Measurements from ENCODE around the gene SH3BGRL. TPM values are rescaled to one million over a fixed set of nuclear protein-coding genes. Genes with fewer than 3 reads are reported as not detected.

The SH3BGRL gene
- total RNA-seq, result 52.8 and 53.0 TPM in 2 replicates

GRCh38 chrX:81201671-81202455 is at the start of gene SH3BGRL, which contains the start of gene HMGN5:
SH3BGRL (plus strand) TSS chrX:81202102; CDS start chrX:81202201, 99 bp downstream.
HMGN5 (minus strand) TSS chrX:81201913; CDS start chrX:81121549, 80,364 bp downstream.
- peaks cover 19% of the 10 kb centered on the region for H3K36me3 Mint-ChIP-seq (ENCODE audit: low read depth)
- peak; percentile 62 for DNase-seq (ENCODE audit: low spot score)
- H3K27me3 Mint-ChIP-seq (ENCODE audit: low read depth), result no peaks in the 10 kb centered on the region
- no peaks in the 10 kb centered on the region for H3K9me3 Mint-ChIP-seq
- H3K27ac Mint-ChIP-seq, result peak within 1 kb of the TSS; percentile 99
- intact Hi-C loops (cut with micrococcal nuclease), result loop anchor here (1.0 to 2.0 kb wide), 2 partner anchors 81 to 393 kb away; partner anchors contain the start of gene BRWD3
- peak within 1 kb of the TSS; percentile 100 for H3K4me3 Mint-ChIP-seq (ENCODE audit: low read depth)
- peaks cover 38% of the 10 kb centered on the region for H3K4me1 Mint-ChIP-seq (ENCODE audit: low read depth)

GRCh38 chrX:81168391-81168790 is 33.5 kb upstream of the SH3BGRL start:
- no peak overlapping the region for H3K27ac Mint-ChIP-seq
- DNase-seq (ENCODE audit: low spot score), result no peak

GRCh38 chrX:81174286-81174685 is 27.6 kb upstream of the SH3BGRL start:
- H3K36me3 Mint-ChIP-seq (ENCODE audit: low read depth), result no peaks in the 10 kb centered on the region

More at GRCh38 chrX:81168391-81168790, 33.5 kb upstream of the SH3BGRL start:
- Mint-ChIP-seq H3K4me3 (ENCODE audit: low read depth) (no peak overlapping the region), H3K4me1 (ENCODE audit: low read depth) (no peaks in the 10 kb centered on the region), H3K27me3 (ENCODE audit: low read depth) (no peaks in the 10 kb centered on the region), H3K36me3 (ENCODE audit: low read depth) (no peaks in the 10 kb centered on the region), H3K9me3 (no peaks in the 10 kb centered on the region)
- intact Hi-C loops (cut with micrococcal nuclease), result no loop called here

DNA sequence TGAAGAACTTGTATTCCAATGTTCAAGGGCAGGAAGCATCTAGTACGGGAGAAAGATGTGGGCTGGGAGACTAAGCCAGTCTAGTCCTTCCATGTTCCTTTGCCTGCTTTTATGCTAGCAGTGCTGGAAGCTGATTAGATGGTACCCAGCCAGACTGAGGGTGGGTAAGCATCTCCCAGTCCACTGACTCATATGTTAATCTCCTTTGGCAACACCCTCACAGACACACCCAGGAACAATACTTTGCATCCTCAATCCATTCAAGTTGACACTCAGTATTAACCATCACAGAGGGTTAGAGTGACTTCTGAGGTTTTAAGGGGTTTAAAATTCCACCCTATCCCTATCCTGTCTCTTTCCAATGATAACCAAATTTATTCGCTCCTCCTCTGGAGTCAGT is 6.6 kb upstream of the SH3BGRL start:
- Mint-ChIP-seq H3K36me3 (ENCODE audit: low read depth) (no peaks in the 10 kb centered on the region), H3K4me3 (ENCODE audit: low read depth) (no peak overlapping the region), H3K9me3 (no peaks in the 10 kb centered on the region), H3K4me1 (ENCODE audit: low read depth) (peaks cover 13% of the 10 kb centered on the region), H3K27me3 (ENCODE audit: low read depth) (no peaks in the 10 kb centered on the region), H3K27ac (no peak overlapping the region)
- intact Hi-C loops (cut with micrococcal nuclease), result loop anchor here (2.0 kb wide), 1 partner anchor 318 kb away; no protein-coding TSS in a partner anchor
- DNase-seq (ENCODE audit: low spot score), result no peak

More at GRCh38 chrX:81174286-81174685, 27.6 kb upstream of the SH3BGRL start:
- H3K27me3 Mint-ChIP-seq (ENCODE audit: low read depth), result no peaks in the 10 kb centered on the region
- no peaks in the 10 kb centered on the region for H3K9me3 Mint-ChIP-seq
- intact Hi-C loops (cut with micrococcal nuclease), result loop anchor here (1.0 kb wide), 1 partner anchor 203 kb away; no protein-coding TSS in a partner anchor
- no peaks in the 10 kb centered on the region for H3K4me1 Mint-ChIP-seq (ENCODE audit: low read depth)
- H3K4me3 Mint-ChIP-seq (ENCODE audit: low read depth), result no peak overlapping the region
- DNase-seq (ENCODE audit: low spot score), result no peak
- no peak overlapping the region for H3K27ac Mint-ChIP-seq

DNA sequence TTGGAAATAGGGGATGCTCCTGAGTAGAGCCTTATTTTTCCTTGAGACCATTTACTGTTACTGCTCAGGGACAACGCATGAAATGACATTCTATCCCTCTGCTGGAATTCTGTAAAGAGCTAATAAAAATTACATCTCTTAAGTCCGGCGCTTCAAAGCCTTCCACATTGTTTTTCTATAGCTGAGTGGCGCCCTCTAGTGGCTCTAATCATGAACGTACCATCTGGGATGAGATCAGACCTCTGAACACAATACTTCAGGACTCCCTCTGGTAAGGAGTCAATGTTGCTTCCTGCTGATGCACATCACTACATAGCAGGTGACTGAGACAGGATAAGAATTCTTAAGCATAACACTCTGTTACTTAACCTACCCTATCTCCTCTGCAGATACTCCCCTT is 6.2 kb upstream of the SH3BGRL start:
- intact Hi-C loops (cut with micrococcal nuclease), result loop anchor here (2.0 kb wide), 1 partner anchor 319 kb away; no protein-coding TSS in a partner anchor
- H3K4me3 Mint-ChIP-seq (ENCODE audit: low read depth), result no peak overlapping the region
- peaks cover 13% of the 10 kb centered on the region for H3K4me1 Mint-ChIP-seq (ENCODE audit: low read depth)
- peak; percentile 19 for DNase-seq (ENCODE audit: low spot score)
- H3K27ac Mint-ChIP-seq, result no peak overlapping the region
- no peaks in the 10 kb centered on the region for H3K36me3 Mint-ChIP-seq (ENCODE audit: low read depth)
- no peaks in the 10 kb centered on the region for H3K9me3 Mint-ChIP-seq
- H3K27me3 Mint-ChIP-seq (ENCODE audit: low read depth), result no peaks in the 10 kb centered on the region

GRCh38 chrX:81201071-81201470 is 831 bp upstream of the SH3BGRL start:
- H3K4me1 Mint-ChIP-seq (ENCODE audit: low read depth), result peaks cover 34% of the 10 kb centered on the region
- H3K4me3 Mint-ChIP-seq (ENCODE audit: low read depth), result peak overlapping the region; percentile 100
- no peaks in the 10 kb centered on the region for H3K9me3 Mint-ChIP-seq
- intact Hi-C loops (cut with micrococcal nuclease), result loop anchor here (1.0 kb wide), 1 partner anchor 80 kb away; no protein-coding TSS in a partner anchor
- H3K27ac Mint-ChIP-seq, result peak overlapping the region; percentile 99
- H3K36me3 Mint-ChIP-seq (ENCODE audit: low read depth), result peaks cover 11% of the 10 kb centered on the region
- no peak for DNase-seq (ENCODE audit: low spot score)
- no peaks in the 10 kb centered on the region for H3K27me3 Mint-ChIP-seq (ENCODE audit: low read depth)

- DNase-seq (ENCODE audit: low spot score), result no peak
- Mint-ChIP-seq H3K27me3 (ENCODE audit: low read depth) (no peaks in the 10 kb centered on the region), H3K4me3 (ENCODE audit: low read depth) (peak overlapping the region; percentile 100), H3K4me1 (ENCODE audit: low read depth) (peaks cover 38% of the 10 kb centered on the region), H3K36me3 (ENCODE audit: low read depth) (peaks cover 20% of the 10 kb centered on the region), H3K27ac (peak overlapping the region; percentile 99), H3K9me3 (no peaks in the 10 kb centered on the region)
- intact Hi-C loops (cut with micrococcal nuclease), result loop anchor here (2.0 kb wide), 1 partner anchor 394 kb away; the partner anchor contains the start of gene BRWD3
Measured at GRCh38 chrX:81202456-81202819, 536 bp downstream of the SH3BGRL start.

DNA sequence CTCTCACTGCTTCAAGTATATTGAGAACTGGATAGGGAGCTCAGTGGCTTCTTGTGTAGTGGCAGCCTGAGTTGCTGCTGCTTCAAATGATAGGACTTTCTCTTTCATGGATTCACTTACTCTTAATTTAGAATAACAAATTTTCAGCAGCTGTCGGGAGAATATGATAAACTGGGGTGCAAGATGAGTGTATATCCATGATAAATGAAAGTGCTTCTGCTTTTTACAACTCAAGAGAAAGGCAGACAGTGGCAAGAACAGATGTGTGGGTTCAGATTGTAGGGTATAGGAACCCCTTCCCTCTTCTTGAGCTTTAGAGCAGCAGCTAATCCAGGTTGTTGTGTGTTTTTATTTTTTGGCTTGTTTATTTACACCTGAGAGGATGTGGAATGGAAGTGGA is 1.0 kb downstream of the SH3BGRL start:
- no peak for DNase-seq (ENCODE audit: low spot score)
- no peaks in the 10 kb centered on the region for H3K9me3 Mint-ChIP-seq
- peak overlapping the region; percentile 99 for H3K27ac Mint-ChIP-seq
- no peaks in the 10 kb centered on the region for H3K27me3 Mint-ChIP-seq (ENCODE audit: low read depth)
- peaks cover 23% of the 10 kb centered on the region for H3K36me3 Mint-ChIP-seq (ENCODE audit: low read depth)
- H3K4me3 Mint-ChIP-seq (ENCODE audit: low read depth), result peak overlapping the region; percentile 100
- intact Hi-C loops (cut with micrococcal nuclease), result loop anchor here (2.0 kb wide), 1 partner anchor 394 kb away; the partner anchor contains the start of gene BRWD3
- H3K4me1 Mint-ChIP-seq (ENCODE audit: low read depth), result peaks cover 38% of the 10 kb centered on the region

- Mint-ChIP-seq H3K4me1 (ENCODE audit: low read depth) (peaks cover 41% of the 10 kb centered on the region), H3K27ac (no peak overlapping the region), H3K9me3 (no peaks in the 10 kb centered on the region), H3K4me3 (ENCODE audit: low read depth) (no peak overlapping the region), H3K36me3 (ENCODE audit: low read depth) (peaks cover 34% of the 10 kb centered on the region), H3K27me3 (ENCODE audit: low read depth) (no peaks in the 10 kb centered on the region)
- intact Hi-C loops (cut with micrococcal nuclease), result no loop called here
- no peak for DNase-seq (ENCODE audit: low spot score)
Measured at GRCh38 chrX:81205551-81205950, 3.6 kb downstream of the SH3BGRL start.

GRCh38 chrX:81206476-81206875 is 4.6 kb downstream of the SH3BGRL start:
- Mint-ChIP-seq H3K9me3 (no peaks in the 10 kb centered on the region), H3K4me3 (ENCODE audit: low read depth) (no peak overlapping the region), H3K4me1 (ENCODE audit: low read depth) (peaks cover 34% of the 10 kb centered on the region), H3K27me3 (ENCODE audit: low read depth) (no peaks in the 10 kb centered on the region), H3K27ac (no peak overlapping the region), H3K36me3 (ENCODE audit: low read depth) (peaks cover 40% of the 10 kb centered on the region)
- DNase-seq (ENCODE audit: low spot score), result no peak
- intact Hi-C loops (cut with micrococcal nuclease), result no loop called here

DNA sequence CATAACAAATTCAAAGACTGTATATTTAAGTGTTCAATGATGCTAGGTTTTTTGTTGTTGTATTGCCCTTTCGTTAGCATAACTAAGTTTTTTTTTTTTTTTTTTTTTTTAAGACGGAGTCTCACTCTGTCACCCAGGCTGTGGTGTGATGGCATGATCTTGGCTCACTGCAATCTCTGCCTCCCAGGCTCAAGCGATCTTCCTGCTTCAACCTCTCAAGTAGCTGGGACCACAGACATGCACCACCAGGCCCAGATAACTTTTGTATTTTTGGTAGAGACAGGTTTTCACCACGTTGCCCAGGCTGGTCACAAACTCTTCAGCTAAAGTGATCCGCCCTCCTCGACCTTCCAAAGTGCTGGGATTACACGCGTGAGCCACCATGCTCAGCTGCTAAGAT is 7.0 kb downstream of the SH3BGRL start:
- Mint-ChIP-seq H3K36me3 (ENCODE audit: low read depth) (peaks cover 48% of the 10 kb centered on the region), H3K27ac (no peak overlapping the region), H3K27me3 (ENCODE audit: low read depth) (no peaks in the 10 kb centered on the region), H3K9me3 (no peaks in the 10 kb centered on the region), H3K4me3 (ENCODE audit: low read depth) (no peak overlapping the region), H3K4me1 (ENCODE audit: low read depth) (peaks cover 20% of the 10 kb centered on the region)
- intact Hi-C loops (cut with micrococcal nuclease), result no loop called here
- DNase-seq (ENCODE audit: low spot score), result no peak

DNA sequence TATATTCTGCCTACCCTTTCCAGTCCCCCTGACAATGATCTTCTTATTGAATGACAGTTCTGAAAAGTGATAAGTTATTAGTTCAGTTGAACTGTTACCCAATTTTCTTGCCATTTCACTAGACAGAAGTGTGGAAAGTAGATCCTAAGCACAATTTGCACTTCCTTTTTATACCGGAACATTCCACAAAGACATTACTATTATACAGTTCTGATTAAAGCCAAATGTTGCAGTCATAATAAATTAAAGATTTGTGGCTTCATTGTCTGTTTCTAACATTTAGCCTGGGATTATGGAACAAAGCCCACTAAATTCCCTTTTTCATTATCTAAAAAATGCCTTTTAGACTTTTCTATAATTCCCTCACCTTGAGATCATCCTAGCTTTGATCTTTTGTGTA is 13.8 kb downstream of the SH3BGRL start:
- Mint-ChIP-seq H3K9me3 (no peaks in the 10 kb centered on the region), H3K4me3 (ENCODE audit: low read depth) (no peak overlapping the region), H3K4me1 (ENCODE audit: low read depth) (peaks cover 8% of the 10 kb centered on the region), H3K27me3 (ENCODE audit: low read depth) (no peaks in the 10 kb centered on the region), H3K27ac (no peak overlapping the region), H3K36me3 (ENCODE audit: low read depth) (peaks cover 24% of the 10 kb centered on the region)
- no peak for DNase-seq (ENCODE audit: low spot score)
- intact Hi-C loops (cut with micrococcal nuclease), result no loop called here

GRCh38 chrX:81229229-81229628 is 27.3 kb downstream of the SH3BGRL start:
- intact Hi-C loops (cut with micrococcal nuclease), result no loop called here
- Mint-ChIP-seq H3K27me3 (ENCODE audit: low read depth) (no peaks in the 10 kb centered on the region), H3K36me3 (ENCODE audit: low read depth) (peaks cover 16% of the 10 kb centered on the region), H3K9me3 (no peaks in the 10 kb centered on the region), H3K4me3 (ENCODE audit: low read depth) (no peak overlapping the region), H3K27ac (no peak overlapping the region), H3K4me1 (ENCODE audit: low read depth) (peaks cover 1% of the 10 kb centered on the region)
- no peak for DNase-seq (ENCODE audit: low spot score)

Data from activated T-helper 2 cell treated with anti-CD3 and anti-CD28 coated beads, Interferon-gamma antibody, Interleukin-2, Interleukin-4, amounts not matched to agents 10 μg/mL and 5 μg/mL and 100 μg/mL, durations not matched to agents 14 hours and 24 hours and 36 hours (primary cell).